H9 (cell line): ENCODE data around the gene SART1. TPM values are rescaled to one million over a fixed set of nuclear protein-coding genes. Genes with fewer than 3 reads are reported as not detected.

Experiments
- DNase-seq: peaks from one replicate; pipeline ENCODE4 v3.0.0-alpha.2; 2017
- H2AFZ ChIP-seq: one replicate; pipeline ENCODE4 v1.6.1; 2013; ENCODE audit warnings: mild to moderate bottlenecking, low read length, control low read depth, moderate library complexity
- H2AK5ac ChIP-seq: 2 replicates; pipeline ENCODE4 v1.6.1; 2013; ENCODE audit warnings: low read length, control low read depth, mixed read lengths; ENCODE audit not compliant: insufficient read length
- H2BK120ac ChIP-seq: one replicate; pipeline ENCODE4 v1.6.1; 2013; ENCODE audit warnings: low read depth, mild to moderate bottlenecking, low read length, control low read depth, inconsistent platforms; ENCODE audit not compliant: poor library complexity, severe bottlenecking
- H2BK12ac ChIP-seq: 2 replicates; pipeline ENCODE4 v1.6.1; 2013; ENCODE audit warnings: low read length, control low read depth, mixed read lengths, low read depth; ENCODE audit not compliant: insufficient read length
- H2BK15ac ChIP-seq: 2 replicates; pipeline ENCODE4 v1.6.1; 2013; ENCODE audit warnings: low read depth, low read length, control low read depth
- H2BK20ac ChIP-seq: one replicate; pipeline ENCODE4 v1.6.1; 2013; ENCODE audit warnings: low read depth, mild to moderate bottlenecking, low read length, control low read depth, inconsistent platforms; ENCODE audit not compliant: poor library complexity, severe bottlenecking
- H2BK5ac ChIP-seq: 2 replicates; pipeline ENCODE4 v1.6.1; 2013; ENCODE audit warnings: low read length, control low read depth, mixed read lengths; ENCODE audit not compliant: insufficient read length
- H3K14ac ChIP-seq: 2 replicates; pipeline ENCODE4 v1.6.1; 2013; ENCODE audit warnings: low read length, control low read depth; ENCODE audit not compliant: insufficient read depth
- H3K18ac ChIP-seq: 2 replicates; pipeline ENCODE4 v1.6.1; 2013; ENCODE audit warnings: low read depth, mild to moderate bottlenecking, mixed read lengths, low read length, control low read depth; ENCODE audit not compliant: insufficient read length
- H3K23ac ChIP-seq: 2 replicates; pipeline ENCODE4 v1.6.1; 2013; ENCODE audit warnings: low read length, control low read depth, mixed read lengths, low read depth; ENCODE audit not compliant: insufficient read length
- H3K23me2 ChIP-seq: 2 replicates; pipeline ENCODE4 v1.6.1; 2013; ENCODE audit warnings: low read depth, mild to moderate bottlenecking, mixed read lengths, low read length, control low read depth; ENCODE audit not compliant: insufficient read length, poor library complexity, severe bottlenecking
- H3K27ac ChIP-seq: 2 replicates; pipeline ENCODE4 v1.5.1; 2013; ENCODE audit warnings: low read length, control low read depth, mixed read lengths, low read depth; ENCODE audit not compliant: insufficient read length
- H3K27me3 ChIP-seq: 2 replicates; pipeline ENCODE4 v1.6.1; 2013; ENCODE audit warnings: low read length, control low read depth, inconsistent platforms; ENCODE audit not compliant: insufficient read depth
- H3K4ac ChIP-seq: 2 replicates; pipeline ENCODE4 v1.6.1; 2013; ENCODE audit warnings: low read depth, mild to moderate bottlenecking, control low read depth, inconsistent platforms, low read length, moderate library complexity
- H3K4me1 ChIP-seq: 2 replicates; pipeline ENCODE4 v1.6.1; 2013; ENCODE audit warnings: low read length, control low read depth, inconsistent platforms; ENCODE audit not compliant: insufficient read depth
- H3K4me2 ChIP-seq: 2 replicates; pipeline ENCODE4 v1.6.1; 2013; ENCODE audit warnings: low read length, control low read depth, mixed read lengths; ENCODE audit not compliant: insufficient read length, insufficient read depth
- H3K56ac ChIP-seq: 2 replicates; pipeline ENCODE4 v1.6.1; 2013; ENCODE audit warnings: low read depth, mild to moderate bottlenecking, mixed read lengths, low read length, control low read depth; ENCODE audit not compliant: insufficient read length
- H3K79me1 ChIP-seq: 2 replicates; pipeline ENCODE4 v1.6.1; 2013; ENCODE audit warnings: low read depth, mild to moderate bottlenecking, moderate library complexity, low read length, control low read depth, inconsistent platforms; ENCODE audit not compliant: insufficient read depth, poor library complexity, severe bottlenecking
- H3K79me2 ChIP-seq: 2 replicates; pipeline ENCODE4 v1.6.1; 2013; ENCODE audit warnings: low read length, control low read depth, inconsistent platforms; ENCODE audit not compliant: insufficient read depth
- H3K9ac ChIP-seq: 2 replicates; pipeline ENCODE4 v1.6.1; 2013; ENCODE audit warnings: low read length, control low read depth, mixed read lengths; ENCODE audit not compliant: insufficient read length; ENCODE audit errors: extremely low read depth
- H3K9me3 ChIP-seq: one replicate; pipeline ENCODE4 v1.6.1; 2013; ENCODE audit warnings: low read depth, low read length, inconsistent platforms; ENCODE audit not compliant: control insufficient read depth
- H3T11ph ChIP-seq: one replicate; pipeline ENCODE4 v1.6.1; 2013; ENCODE audit warnings: mild to moderate bottlenecking, low read length, control low read depth, inconsistent platforms
- H4K20me1 ChIP-seq: one replicate; pipeline ENCODE4 v1.6.1; 2013; ENCODE audit not compliant: control insufficient read depth, insufficient read length, insufficient read depth
- H4K5ac ChIP-seq: 2 replicates; pipeline ENCODE4 v1.6.1; 2013; ENCODE audit warnings: low read depth, mild to moderate bottlenecking, mixed read lengths, low read length, control low read depth; ENCODE audit not compliant: insufficient read length
- H4K8ac ChIP-seq: replicated peaks from 2 replicates; pipeline ENCODE4 v1.6.1; 2013; ENCODE audit warnings: low read length, control low read depth, mixed read lengths, low read depth; ENCODE audit not compliant: insufficient read length
- H4K91ac ChIP-seq: 2 replicates; pipeline ENCODE4 v1.6.1; 2013; ENCODE audit warnings: low read depth, mild to moderate bottlenecking, moderate library complexity, mixed read lengths, low read length, control low read depth; ENCODE audit not compliant: insufficient read length
- H3K27ac Mint-ChIP-seq, 3 experiments: 2 replicates in 2 of 3; 3 replicates in 1 of 3; pipeline ENCODE4 v1.8.0; 2020 to 2021; ENCODE audit warnings: mixed read lengths in 3 of 3, mild to moderate bottlenecking in 1 of 3, moderate library complexity in 1 of 3
- H3K27me3 Mint-ChIP-seq: 2 replicates; pipeline ENCODE4 v1.8.0; 2021; ENCODE audit warnings: low read depth, mild to moderate bottlenecking, moderate library complexity, mixed read lengths
- H3K36me3 Mint-ChIP-seq, 3 experiments: 2 replicates in 2 of 3; 3 replicates in 1 of 3; pipeline ENCODE4 v1.8.0; 2020 to 2021; ENCODE audit warnings: low read depth in 3 of 3, mixed read lengths in 3 of 3; ENCODE audit not compliant: insufficient read depth in 1 of 3
- H3K4me1 Mint-ChIP-seq, 2 experiments: 2 replicates each; pipeline ENCODE4 v1.8.0; 2020; ENCODE audit warnings: mixed read lengths in 2 of 2
- H3K4me3 Mint-ChIP-seq, 2 experiments: 2 replicates in 1 of 2; 3 replicates in 1 of 2; pipeline ENCODE4 v1.8.0; 2020 to 2021; ENCODE audit warnings: mild to moderate bottlenecking in 2 of 2, mixed read lengths in 2 of 2, moderate library complexity in 1 of 2
- H3K9me3 Mint-ChIP-seq, 2 experiments: 2 replicates in 1 of 2; 3 replicates in 1 of 2; pipeline ENCODE4 v1.8.0; 2020; ENCODE audit warnings: mild to moderate bottlenecking in 2 of 2, mixed read lengths in 2 of 2, moderate library complexity in 1 of 2
- WGBS: extraction: QIAGEN DNeasy Blood & Tissue Kit; methylation state at CpG from one replicate; pipeline ENCODE4 v1.1.7; 2013; ENCODE audit warnings: missing lambda C conversion rate, low lambda C conversion rate, mixed read lengths; ENCODE audit not compliant: insufficient read length; ENCODE audit errors: extremely low coverage; 5-methylcytosine and 5-hydroxymethylcytosine counted together
- total RNA-seq: library from RNA; stranded (reverse); gene quantifications from 2 replicates; pipeline ENCODE4 v1.2.1, GENCODE V29; 2021
- TF ChIP-seq, protein P1 (sequence below): fragments of 200-600 bp; sonication (generic); conservative IDR thresholded peaks from 3 replicates; pipeline ENCODE4 v1.8.0; 2021; ENCODE audit warnings: antibody characterized with exemption, mild to moderate bottlenecking

SART1 gene
- total RNA-seq, 1 experiment from 2014 or later, result 52.0 TPM

DNA sequence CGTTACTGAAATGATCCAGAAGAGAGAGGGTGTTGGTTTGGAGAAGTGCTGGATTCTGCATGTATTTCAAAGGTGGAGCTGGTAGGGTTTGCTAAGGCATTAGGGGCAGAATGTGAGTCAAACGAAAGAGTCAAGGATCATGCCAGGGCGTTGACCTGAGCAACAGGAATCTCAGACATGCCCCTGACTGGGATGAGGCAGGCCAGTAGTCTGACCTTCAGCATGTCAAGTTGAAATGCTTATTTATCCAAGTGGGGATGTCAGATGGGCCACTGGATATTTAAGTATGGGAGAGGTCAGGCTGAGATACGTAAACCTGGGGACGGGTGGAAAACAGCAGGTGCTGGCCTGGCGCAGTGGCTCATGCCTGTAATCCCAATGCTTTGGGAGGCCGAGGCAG lies 19.0 kb upstream of the SART1 start:
- peaks cover 8% of the 10 kb centered on the region for H3K23me2 ChIP-seq
- no peak overlapping the region for H3T11ph ChIP-seq
- no peak overlapping the region for H2BK5ac ChIP-seq
- no peaks in the 10 kb centered on the region for H3K79me2 ChIP-seq
- H3K27me3 ChIP-seq, result no peaks in the 10 kb centered on the region
- H3K36me3 Mint-ChIP-seq, result peaks cover 0 to 3% (median 0%) of the 10 kb centered on the region in 3 experiments; a peak in 3 of 7 replicates
- no peak for DNase-seq
- no peak overlapping the region for H3K4me3 Mint-ChIP-seq
- WGBS, result no CpG with 5 or more reads among the region's 7 CpGs
- no peak overlapping the region for H4K8ac ChIP-seq
- no peak overlapping the region for H3K4me2 ChIP-seq
- H2AK5ac ChIP-seq, result no peak overlapping the region
- H3K23ac ChIP-seq, result no peak overlapping the region
- H3K4ac ChIP-seq, result no peak overlapping the region
- no peak overlapping the region for H2BK20ac ChIP-seq
- H4K91ac ChIP-seq, result no peak overlapping the region
- peaks cover 11% of the 10 kb centered on the region for H3K4me1 ChIP-seq
- no peaks in the 10 kb centered on the region for H3K9me3 Mint-ChIP-seq
- TF ChIP-seq, protein P1, sequence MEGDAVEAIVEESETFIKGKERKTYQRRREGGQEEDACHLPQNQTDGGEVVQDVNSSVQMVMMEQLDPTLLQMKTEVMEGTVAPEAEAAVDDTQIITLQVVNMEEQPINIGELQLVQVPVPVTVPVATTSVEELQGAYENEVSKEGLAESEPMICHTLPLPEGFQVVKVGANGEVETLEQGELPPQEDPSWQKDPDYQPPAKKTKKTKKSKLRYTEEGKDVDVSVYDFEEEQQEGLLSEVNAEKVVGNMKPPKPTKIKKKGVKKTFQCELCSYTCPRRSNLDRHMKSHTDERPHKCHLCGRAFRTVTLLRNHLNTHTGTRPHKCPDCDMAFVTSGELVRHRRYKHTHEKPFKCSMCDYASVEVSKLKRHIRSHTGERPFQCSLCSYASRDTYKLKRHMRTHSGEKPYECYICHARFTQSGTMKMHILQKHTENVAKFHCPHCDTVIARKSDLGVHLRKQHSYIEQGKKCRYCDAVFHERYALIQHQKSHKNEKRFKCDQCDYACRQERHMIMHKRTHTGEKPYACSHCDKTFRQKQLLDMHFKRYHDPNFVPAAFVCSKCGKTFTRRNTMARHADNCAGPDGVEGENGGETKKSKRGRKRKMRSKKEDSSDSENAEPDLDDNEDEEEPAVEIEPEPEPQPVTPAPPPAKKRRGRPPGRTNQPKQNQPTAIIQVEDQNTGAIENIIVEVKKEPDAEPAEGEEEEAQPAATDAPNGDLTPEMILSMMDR, result no peak
- H2BK15ac ChIP-seq, result no peak overlapping the region
- no peak overlapping the region for H2BK120ac ChIP-seq
- no peaks in the 10 kb centered on the region for H4K20me1 ChIP-seq
- no peak overlapping the region for H3K27ac ChIP-seq
- H3K14ac ChIP-seq, result no peak overlapping the region
- H3K18ac ChIP-seq, result no peak overlapping the region
- no peak overlapping the region for H4K5ac ChIP-seq
- peak overlapping the region in 1 of 3 experiments; percentile 13; a peak in 1 of 7 replicates for H3K27ac Mint-ChIP-seq
- H3K79me1 ChIP-seq, result no peaks in the 10 kb centered on the region
- peaks cover 20% of the 10 kb centered on the region for H3K27me3 Mint-ChIP-seq
- no peak overlapping the region for H2BK12ac ChIP-seq
- H3K56ac ChIP-seq, result no peak overlapping the region
- H2AFZ ChIP-seq, result no peak overlapping the region
- no peak overlapping the region for H3K9ac ChIP-seq
- H3K9me3 ChIP-seq, result no peaks in the 10 kb centered on the region
- peaks cover 43 to 52% of the 10 kb centered on the region in 2 experiments for H3K4me1 Mint-ChIP-seq
